ENCODE results near the gene PTPRN2. TPM values are rescaled to one million over a fixed set of nuclear protein-coding genes. Genes with fewer than 3 reads are reported as not detected.

PTPRN2 gene
- total and polyA plus RNA-seq, 2 donors (not counting 3 experiments of a cell fraction or from before 2014, with no cell fraction given) = 0.62 to 0.88 TPM

GRCh38 chr7:157951300-157952049 is 636.1 kb downstream of the PTPRN2 start:
- Histone ChIP-seq H3K27ac (ENCODE audit: insufficient read depth, low read depth, low read length) (no peak overlapping the region), H2AFZ (ENCODE audit: low read depth, low read length) (no peak overlapping the region), H3K9me1 (replicated peaks; ENCODE audit: control insufficient read depth, extremely low read depth, insufficient read depth, low read length) (no peaks in the 10 kb centered on the region), H3K27me3 (ENCODE audit: control insufficient read depth in 2 of 2, insufficient read depth in 2 of 2, low read length in 2 of 2) (no peaks in the 10 kb centered on the region), H4K20me1 (replicated peaks; ENCODE audit: control insufficient read depth, extremely low read depth, insufficient read depth, low read length) (no peaks in the 10 kb centered on the region), H3K9ac (replicated peaks; ENCODE audit: extremely low read depth, insufficient read depth, low read length) (no peak overlapping the region), H3K4me3 (replicated peaks in 1 of 3; ENCODE audit: insufficient read depth in 1 of 3, low read depth in 1 of 3, low read length in 3 of 3) (no peak overlapping the region), H3K4me2 (ENCODE audit: insufficient read depth, low read length) (no peak overlapping the region), H3K36me3 (ENCODE audit: control insufficient read depth in 2 of 2, extremely low read depth in 1 of 2, insufficient read depth in 2 of 2, low read length in 2 of 2) (no peaks in the 10 kb centered on the region), H3K4me1 (ENCODE audit: control insufficient read depth, extremely low read depth, insufficient read depth, low read length) (no peaks in the 10 kb centered on the region), H3K79me2 (ENCODE audit: control insufficient read depth, insufficient read depth, low read length) (no peaks in the 10 kb centered on the region), H3K9me3 (replicated peaks; ENCODE audit: control insufficient read depth, insufficient read depth, low read length) (peaks cover 8% of the 10 kb centered on the region)
- FAIRE-seq (no peak), DNase-seq (ENCODE audit: low read depth, low spot score) (no peak)
- POLR2A ChIA-PET = no interaction called here
- BruUV-seq (replicated peaks) = no TSS peak
- CTCF ChIA-PET = no interaction called here
- TF ChIP-seq MAX (IDR thresholded peaks at IDR 0.05; ENCODE audit: insufficient read depth, insufficient read length) = no peak
- no peak for TF ChIP-seq POLR2AphosphoS5 (IDR thresholded peaks at IDR 0.05; ENCODE audit: insufficient read depth, low read depth, low read length)
- TF ChIP-seq POLR2A (IDR thresholded peaks at IDR 0.05; ENCODE audit: low read depth, low read length) = no peak
- TF ChIP-seq CTCF (IDR thresholded peaks at IDR 0.05; ENCODE audit: extremely low read depth in 1 of 2, insufficient read depth in 1 of 2, low read depth in 1 of 2, low read length in 2 of 2) = no peak
- no peak for TF ChIP-seq GATA2 (IDR thresholded peaks at IDR 0.05; ENCODE audit: insufficient read depth, insufficient read length, low read depth, low read length)
- TF ChIP-seq JUN (IDR thresholded peaks at IDR 0.05; ENCODE audit: borderline replicate concordance, insufficient read depth, insufficient read length, low read depth) = no peak
- no peak for TF ChIP-seq FOS (IDR thresholded peaks at IDR 0.05; ENCODE audit: borderline replicate concordance, insufficient read depth, low read length)
- no peak for TF ChIP-seq MYC (IDR thresholded peaks at IDR 0.05; ENCODE audit: low read depth, low read length)
- no peak for TF ChIP-seq EZH2 (IDR thresholded peaks at IDR 0.05; ENCODE audit: borderline replicate concordance, low read depth, low read length, severe bottlenecking)
- dilution Hi-C loops (cut with MboI; ENCODE audit: extremely low pct_ligation_motif_present, low sequenced_read_pairs) = no loop called here
- intact Hi-C loops (cut with micrococcal nuclease) = no loop called here

All from endothelial cell of umbilical vein (primary cell).